ENCODE results near the gene FBXL14.

The FBXL14 gene

GRCh38 chr12:1546931-1547640, 47.3 kb downstream of the FBXL14 start:
- no peak overlapping the region for H2AK5ac ChIP-seq (ENCODE audit: low read length)
- H2AFZ ChIP-seq (ENCODE audit: insufficient read depth, low read length, poor library complexity): no peak overlapping the region
- no peak overlapping the region for H2BK5ac ChIP-seq (ENCODE audit: low read depth, low read length, poor library complexity)
- H4K12ac ChIP-seq (ENCODE audit: low read depth, low read length): no peak overlapping the region
- H2BK120ac ChIP-seq (ENCODE audit: insufficient read depth, low read length, poor library complexity): no peak overlapping the region
- no peak overlapping the region for H3K23ac ChIP-seq (ENCODE audit: low read length)
- no peak overlapping the region for H4K91ac ChIP-seq (ENCODE audit: low read depth, low read length)
- H3K4me2 ChIP-seq (ENCODE audit: low read length): no peak overlapping the region
- no CpG with 5 or more reads among the region's 19 CpGs for WGBS (ENCODE audit: extremely low coverage, insufficient coverage, insufficient read length)
- no peak overlapping the region for H3K14ac ChIP-seq (ENCODE audit: low read length)
- no peak overlapping the region for H2BK12ac ChIP-seq (ENCODE audit: low read length)
- no peak overlapping the region for H3K18ac ChIP-seq (ENCODE audit: low read length)
- H3K9me3 ChIP-seq (ENCODE audit: insufficient read depth, low read depth, low read length): no peaks in the 10 kb centered on the region
- H3K4me1 ChIP-seq (ENCODE audit: control insufficient read depth in 1 of 2, insufficient read depth in 2 of 2, low read length in 2 of 2): no peaks in the 10 kb centered on the region
- no peak overlapping the region for H3K9ac ChIP-seq (ENCODE audit: low read length)
- no peak for DNase-seq
- H3K27ac ChIP-seq (ENCODE audit: low read depth, low read length): no peak overlapping the region
- H3K79me2 ChIP-seq (ENCODE audit: control insufficient read depth, insufficient read depth, low read length, poor library complexity): no peaks in the 10 kb centered on the region
- H3K4ac ChIP-seq (ENCODE audit: low read depth, low read length): no peak overlapping the region
- H3K79me1 ChIP-seq (ENCODE audit: low read length): no peaks in the 10 kb centered on the region
- no peaks in the 10 kb centered on the region for H3K36me3 ChIP-seq (ENCODE audit: control insufficient read depth in 1 of 2, insufficient read depth in 2 of 2, low read length in 2 of 2)
- no peak overlapping the region for H4K8ac ChIP-seq (ENCODE audit: low read depth, low read length)
- H3K27me3 ChIP-seq (ENCODE audit: insufficient read depth, low read length): no peaks in the 10 kb centered on the region
- no peak overlapping the region for H3K4me3 ChIP-seq (ENCODE audit: low read depth, low read length)

GRCh38 chr12:1544996-1545700, 49.2 kb downstream of the FBXL14 start:
- no peaks in the 10 kb centered on the region for H3K27me3 ChIP-seq (ENCODE audit: insufficient read depth, low read length)
- no peak overlapping the region for H3K23ac ChIP-seq (ENCODE audit: low read length)
- WGBS (ENCODE audit: extremely low coverage, insufficient coverage, insufficient read length): no CpG with 5 or more reads among the region's 7 CpGs

DNA sequence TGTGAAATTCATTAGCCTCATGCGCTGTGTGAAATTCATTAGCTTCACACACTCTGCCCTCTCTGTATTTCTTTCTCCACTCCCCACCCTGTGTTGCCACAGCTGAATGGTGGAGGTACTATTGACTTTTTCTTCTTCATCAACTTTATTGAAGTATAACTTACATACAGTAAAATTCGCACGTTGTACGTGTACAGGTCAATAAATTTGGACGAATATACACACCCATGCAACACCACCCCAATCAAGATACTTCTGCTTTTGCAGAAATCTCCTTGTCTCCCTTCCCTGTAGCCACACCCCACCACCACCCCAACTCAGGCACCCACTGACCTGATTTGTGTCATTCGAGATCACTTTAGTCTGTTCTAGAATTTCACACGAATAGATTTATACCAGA, 51.8 kb downstream of the FBXL14 start:
- Histone ChIP-seq H3K4me1 (ENCODE audit: control insufficient read depth in 1 of 2, insufficient read depth in 2 of 2, low read length in 2 of 2) (no peaks in the 10 kb centered on the region), H3K36me3 (ENCODE audit: control insufficient read depth in 1 of 2, insufficient read depth in 2 of 2, low read length in 2 of 2) (no peaks in the 10 kb centered on the region), H3K14ac (ENCODE audit: low read length) (no peak overlapping the region), H2BK5ac (ENCODE audit: low read depth, low read length, poor library complexity) (no peak overlapping the region), H3K9me3 (ENCODE audit: insufficient read depth, low read depth, low read length) (peaks cover 2% of the 10 kb centered on the region), H3K4me3 (ENCODE audit: low read depth, low read length) (no peak overlapping the region), H4K91ac (ENCODE audit: low read depth, low read length) (no peak overlapping the region), H3K27ac (ENCODE audit: low read depth, low read length) (no peak overlapping the region), H3K18ac (ENCODE audit: low read length) (no peak overlapping the region), H3K4ac (ENCODE audit: low read depth, low read length) (no peak overlapping the region), H2AFZ (ENCODE audit: insufficient read depth, low read length, poor library complexity) (no peak overlapping the region), H2BK12ac (ENCODE audit: low read length) (no peak overlapping the region), H3K9ac (ENCODE audit: low read length) (no peak overlapping the region), H4K12ac (ENCODE audit: low read depth, low read length) (no peak overlapping the region), H3K4me2 (ENCODE audit: low read length) (no peak overlapping the region), H3K79me2 (ENCODE audit: control insufficient read depth, insufficient read depth, low read length, poor library complexity) (no peaks in the 10 kb centered on the region), H4K8ac (ENCODE audit: low read depth, low read length) (no peak overlapping the region), H3K27me3 (ENCODE audit: insufficient read depth, low read length) (peaks cover 4% of the 10 kb centered on the region), H2BK120ac (ENCODE audit: insufficient read depth, low read length, poor library complexity) (no peak overlapping the region), H2AK5ac (ENCODE audit: low read length) (no peak overlapping the region), H3K79me1 (ENCODE audit: low read length) (no peaks in the 10 kb centered on the region), H3K23ac (ENCODE audit: low read length) (no peak overlapping the region)
- no peak for DNase-seq
- WGBS (ENCODE audit: extremely low coverage, insufficient coverage, insufficient read length): no CpG with 5 or more reads among the region's 7 CpGs

More at GRCh38 chr12:1544996-1545700, 49.2 kb downstream of the FBXL14 start:
- no peaks in the 10 kb centered on the region for H3K79me1 ChIP-seq (ENCODE audit: low read length)
- no peaks in the 10 kb centered on the region for H3K9me3 ChIP-seq (ENCODE audit: insufficient read depth, low read depth, low read length)
- H3K4ac ChIP-seq (ENCODE audit: low read depth, low read length): no peak overlapping the region
- no peak overlapping the region for H2BK5ac ChIP-seq (ENCODE audit: low read depth, low read length, poor library complexity)
- no peak overlapping the region for H4K12ac ChIP-seq (ENCODE audit: low read depth, low read length)
- H2AK5ac ChIP-seq (ENCODE audit: low read length): no peak overlapping the region
- H3K4me3 ChIP-seq (ENCODE audit: low read depth, low read length): no peak overlapping the region
- DNase-seq: peak in 1 of 2 donors; percentile 31
- H4K91ac ChIP-seq (ENCODE audit: low read depth, low read length): no peak overlapping the region
- H3K14ac ChIP-seq (ENCODE audit: low read length): no peak overlapping the region
- no peak overlapping the region for H2BK120ac ChIP-seq (ENCODE audit: insufficient read depth, low read length, poor library complexity)
- no peaks in the 10 kb centered on the region for H3K4me1 ChIP-seq (ENCODE audit: control insufficient read depth in 1 of 2, insufficient read depth in 2 of 2, low read length in 2 of 2)
- H3K18ac ChIP-seq (ENCODE audit: low read length): no peak overlapping the region
- H4K8ac ChIP-seq (ENCODE audit: low read depth, low read length): no peak overlapping the region
- H2AFZ ChIP-seq (ENCODE audit: insufficient read depth, low read length, poor library complexity): no peak overlapping the region
- H2BK12ac ChIP-seq (ENCODE audit: low read length): no peak overlapping the region
- H3K27ac ChIP-seq (ENCODE audit: low read depth, low read length): no peak overlapping the region
- no peak overlapping the region for H3K4me2 ChIP-seq (ENCODE audit: low read length)
- H3K79me2 ChIP-seq (ENCODE audit: control insufficient read depth, insufficient read depth, low read length, poor library complexity): no peaks in the 10 kb centered on the region
- no peak overlapping the region for H3K9ac ChIP-seq (ENCODE audit: low read length)
- H3K36me3 ChIP-seq (ENCODE audit: control insufficient read depth in 1 of 2, insufficient read depth in 2 of 2, low read length in 2 of 2): no peaks in the 10 kb centered on the region

DNA sequence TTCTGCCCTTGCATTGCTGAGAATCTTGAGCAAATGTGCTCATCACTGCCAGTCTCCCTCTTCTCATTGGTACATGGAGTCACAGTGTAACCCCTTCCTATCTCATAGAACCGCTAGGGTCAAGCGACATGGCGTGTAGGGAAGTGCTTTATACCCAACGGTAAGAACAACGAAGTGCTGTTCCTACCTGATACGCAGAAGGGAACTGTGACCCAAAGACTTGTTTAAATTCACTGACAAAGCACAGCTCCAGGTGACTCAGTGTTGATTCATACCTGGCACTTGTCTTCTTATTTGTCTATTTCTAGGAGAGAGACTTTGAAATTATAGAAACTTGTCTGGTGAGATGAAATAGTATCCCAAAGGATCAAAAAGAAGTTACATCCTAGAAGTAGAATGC, 53.7 kb downstream of the FBXL14 start:
- Histone ChIP-seq H3K79me1 (ENCODE audit: low read length) (no peaks in the 10 kb centered on the region), H3K23ac (ENCODE audit: low read length) (no peak overlapping the region), H2BK5ac (ENCODE audit: low read depth, low read length, poor library complexity) (no peak overlapping the region), H4K91ac (ENCODE audit: low read depth, low read length) (no peak overlapping the region), H3K36me3 (ENCODE audit: control insufficient read depth in 1 of 2, insufficient read depth in 2 of 2, low read length in 2 of 2) (no peaks in the 10 kb centered on the region), H3K27me3 (ENCODE audit: insufficient read depth, low read length) (peaks cover 4% of the 10 kb centered on the region), H4K8ac (ENCODE audit: low read depth, low read length) (no peak overlapping the region), H3K4me3 (ENCODE audit: low read depth, low read length) (no peak overlapping the region), H3K18ac (ENCODE audit: low read length) (no peak overlapping the region), H3K27ac (ENCODE audit: low read depth, low read length) (no peak overlapping the region), H2AK5ac (ENCODE audit: low read length) (no peak overlapping the region), H3K4me1 (ENCODE audit: control insufficient read depth in 1 of 2, insufficient read depth in 2 of 2, low read length in 2 of 2) (no peaks in the 10 kb centered on the region), H2AFZ (ENCODE audit: insufficient read depth, low read length, poor library complexity) (no peak overlapping the region), H3K9me3 (ENCODE audit: insufficient read depth, low read depth, low read length) (peaks cover 2% of the 10 kb centered on the region), H3K14ac (ENCODE audit: low read length) (no peak overlapping the region), H3K9ac (ENCODE audit: low read length) (no peak overlapping the region), H2BK12ac (ENCODE audit: low read length) (no peak overlapping the region), H4K12ac (ENCODE audit: low read depth, low read length) (no peak overlapping the region), H3K79me2 (ENCODE audit: control insufficient read depth, insufficient read depth, low read length, poor library complexity) (no peaks in the 10 kb centered on the region), H3K4me2 (ENCODE audit: low read length) (no peak overlapping the region), H2BK120ac (ENCODE audit: insufficient read depth, low read length, poor library complexity) (no peak overlapping the region), H3K4ac (ENCODE audit: low read depth, low read length) (no peak overlapping the region)
- WGBS (ENCODE audit: extremely low coverage, insufficient coverage, insufficient read length): no CpG with 5 or more reads among the region's 6 CpGs
- DNase-seq: no peak

All from trophoblast cell (in vitro differentiated cells and primary cell).